Measurements from ENCODE around the gene NAA20. TPM values are rescaled to one million over a fixed set of nuclear protein-coding genes. Genes with fewer than 3 reads are reported as not detected.

The NAA20 gene
- total and polyA plus RNA-seq, 2 of the 13 experiments (the other 11 are each of a cell fraction or from before 2014, with no cell fraction given): 81.9 to 82.8 TPM

DNA sequence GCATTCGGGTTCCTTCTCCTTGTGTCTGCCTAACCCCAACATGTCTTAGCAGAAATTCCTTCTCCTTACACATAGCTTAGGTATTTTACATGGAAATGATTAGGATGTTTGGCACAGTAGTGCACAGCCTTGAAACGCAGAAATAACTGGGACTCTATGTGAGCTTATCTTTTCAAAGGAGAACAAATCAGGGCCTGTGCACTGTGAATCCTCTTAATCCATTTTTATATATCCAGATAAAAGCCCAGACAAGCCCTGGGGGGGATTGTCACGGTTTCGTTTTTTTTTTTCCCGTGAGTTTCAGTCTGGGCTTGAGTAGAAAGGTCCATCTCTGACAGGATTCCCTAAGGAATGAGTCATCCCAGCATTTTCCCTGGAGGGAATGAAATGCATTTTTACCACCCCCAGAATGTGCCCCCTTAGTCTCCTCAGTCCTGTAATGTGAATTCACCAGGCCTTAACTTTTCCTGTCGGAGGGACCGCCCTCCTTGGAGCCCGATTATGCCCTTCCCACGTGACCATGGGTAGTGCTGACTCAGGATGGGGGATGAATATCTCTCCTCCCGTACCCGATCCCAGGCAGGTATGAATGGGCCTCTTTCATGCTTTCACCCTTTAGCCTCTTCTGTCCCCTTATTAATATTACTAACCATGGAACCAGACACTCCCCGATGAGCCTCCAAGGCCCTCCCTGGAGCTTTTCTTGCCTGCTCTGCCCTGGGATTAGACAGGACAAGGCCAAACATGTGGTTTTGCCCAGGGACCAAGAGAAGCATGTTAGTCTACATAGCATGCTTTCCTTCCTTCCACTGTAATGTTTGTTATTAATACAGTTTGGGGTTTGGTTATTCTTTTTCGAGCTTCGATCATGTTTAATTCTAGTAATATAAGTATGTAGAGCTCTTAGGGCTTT lies 23.9 kb upstream of the NAA20 start (continued):
- TF ChIP-seq, protein P1, sequence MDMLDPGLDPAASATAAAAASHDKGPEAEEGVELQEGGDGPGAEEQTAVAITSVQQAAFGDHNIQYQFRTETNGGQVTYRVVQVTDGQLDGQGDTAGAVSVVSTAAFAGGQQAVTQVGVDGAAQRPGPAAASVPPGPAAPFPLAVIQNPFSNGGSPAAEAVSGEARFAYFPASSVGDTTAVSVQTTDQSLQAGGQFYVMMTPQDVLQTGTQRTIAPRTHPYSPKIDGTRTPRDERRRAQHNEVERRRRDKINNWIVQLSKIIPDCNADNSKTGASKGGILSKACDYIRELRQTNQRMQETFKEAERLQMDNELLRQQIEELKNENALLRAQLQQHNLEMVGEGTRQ (IDR thresholded peaks at IDR 0.05; ENCODE audit: low read depth, low read length): peak; percentile 63
- TF ChIP-seq, protein P1 (CRISPR knock-in tag; IDR thresholded peaks at IDR 0.05; ENCODE audit: borderline replicate concordance): peak; percentile 43; the same call in 1 of the 2 replicates
- TF ChIP-seq, protein P2, sequence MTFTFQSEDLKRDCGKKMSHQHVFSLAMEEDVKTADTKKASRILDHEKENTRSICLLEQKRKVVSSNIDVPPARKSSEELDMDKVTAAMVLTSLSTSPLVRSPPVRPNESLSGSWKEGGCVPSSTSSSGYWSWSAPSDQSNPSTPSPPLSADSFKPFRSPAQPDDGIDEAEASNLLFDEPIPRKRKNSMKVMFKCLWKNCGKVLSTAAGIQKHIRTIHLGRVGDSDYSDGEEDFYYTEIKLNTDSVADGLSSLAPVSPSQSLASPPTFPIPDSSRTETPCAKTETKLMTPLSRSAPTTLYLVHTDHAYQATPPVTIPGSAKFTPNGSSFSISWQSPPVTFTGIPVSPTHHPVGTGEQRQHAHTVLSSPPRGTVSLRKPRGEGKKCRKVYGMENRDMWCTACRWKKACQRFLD (CRISPR knock-in tag; IDR thresholded peaks at IDR 0.05; ENCODE audit: borderline replicate concordance): no peak
- TF ChIP-seq MAFF (IDR thresholded peaks at IDR 0.05; ENCODE audit: low read depth, low read length) (peak; percentile 83), PHF8 (CRISPR knock-in tag; IDR thresholded peaks at IDR 0.05) (0 out of 2 replicates have a peak, but pooled peaks have one; percentile 15)
- TF ChIP-seq, protein P3, sequence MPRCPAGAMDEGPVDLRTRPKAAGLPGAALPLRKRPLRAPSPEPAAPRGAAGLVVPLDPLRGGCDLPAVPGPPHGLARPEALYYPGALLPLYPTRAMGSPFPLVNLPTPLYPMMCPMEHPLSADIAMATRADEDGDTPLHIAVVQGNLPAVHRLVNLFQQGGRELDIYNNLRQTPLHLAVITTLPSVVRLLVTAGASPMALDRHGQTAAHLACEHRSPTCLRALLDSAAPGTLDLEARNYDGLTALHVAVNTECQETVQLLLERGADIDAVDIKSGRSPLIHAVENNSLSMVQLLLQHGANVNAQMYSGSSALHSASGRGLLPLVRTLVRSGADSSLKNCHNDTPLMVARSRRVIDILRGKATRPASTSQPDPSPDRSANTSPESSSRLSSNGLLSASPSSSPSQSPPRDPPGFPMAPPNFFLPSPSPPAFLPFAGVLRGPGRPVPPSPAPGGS (CRISPR knock-in tag; IDR thresholded peaks at IDR 0.05): no peak
